ENCODE data around the gene IFRD1. TPM values are rescaled to one million over a fixed set of nuclear protein-coding genes. Genes with fewer than 3 reads are reported as not detected.

The IFRD1 gene
- total RNA-seq, 3 donors from 2014 or later (not counting 1 experiment from before 2014, with no cell fraction given): 244 to 278 (median 261) TPM

GRCh38 chr7:112467867-112468266 is 17.6 kb downstream of the IFRD1 start:
- Mint-ChIP-seq H3K27ac (no peak overlapping the region), H3K4me3 (no peak overlapping the region), H3K27me3 (ENCODE audit: low read depth in 2 of 2) (no peaks in the 10 kb centered on the region), H3K4me1 (peaks cover 5 to 16% of the 10 kb centered on the region in 2 donors), H3K36me3 (peaks cover 28% of the 10 kb centered on the region), H3K9me3 (no peaks in the 10 kb centered on the region)
- Histone ChIP-seq H3K36me3 (ENCODE audit: control insufficient read depth, insufficient read depth, low read length) (peaks cover 72% of the 10 kb centered on the region), H3K4me3 (ENCODE audit: low read length) (no peak overlapping the region), H3K9me3 (ENCODE audit: control insufficient read depth, insufficient read depth, low read length) (no peaks in the 10 kb centered on the region), H3K27ac (ENCODE audit: low read length) (no peak overlapping the region), H3K4me1 (ENCODE audit: control insufficient read depth, insufficient read depth, low read length) (no peaks in the 10 kb centered on the region), H3K27me3 (ENCODE audit: control insufficient read depth, insufficient read depth, low read length) (no peaks in the 10 kb centered on the region)
- 100% methylated on average over 3 of the region's 4 CpGs for WGBS (ENCODE audit: insufficient coverage)
- intact Hi-C loops (cut with micrococcal nuclease): no loop called here
- DNase-seq: no peak
- ATAC-seq: no peak
- TF ChIP-seq CTCF (IDR thresholded peaks at IDR 0.05): no peak

GRCh38 chr7:112470194-112470593 is 19.9 kb downstream of the IFRD1 start:
- Histone ChIP-seq H3K9me3 (ENCODE audit: control insufficient read depth, insufficient read depth, low read length) (no peaks in the 10 kb centered on the region), H3K4me3 (ENCODE audit: low read length) (no peak overlapping the region), H3K27ac (ENCODE audit: low read length) (no peak overlapping the region), H3K36me3 (ENCODE audit: control insufficient read depth, insufficient read depth, low read length) (peaks cover 66% of the 10 kb centered on the region), H3K27me3 (ENCODE audit: control insufficient read depth, insufficient read depth, low read length) (no peaks in the 10 kb centered on the region), H3K4me1 (ENCODE audit: control insufficient read depth, insufficient read depth, low read length) (no peaks in the 10 kb centered on the region)
- peaks cover 36% of the 10 kb centered on the region for H3K36me3 Mint-ChIP-seq
- DNase-seq: no peak
- TF ChIP-seq CTCF (IDR thresholded peaks at IDR 0.05): no peak
- peaks cover 5 to 16% of the 10 kb centered on the region in 2 donors for H3K4me1 Mint-ChIP-seq
- no peaks in the 10 kb centered on the region for H3K9me3 Mint-ChIP-seq
- WGBS (ENCODE audit: insufficient coverage): 83% methylated on average over 4 of the region's 4 CpGs
- no peak overlapping the region for H3K4me3 Mint-ChIP-seq
- H3K27me3 Mint-ChIP-seq (ENCODE audit: low read depth in 2 of 2): no peaks in the 10 kb centered on the region
- intact Hi-C loops (cut with micrococcal nuclease): no loop called here
- ATAC-seq: no peak
- H3K27ac Mint-ChIP-seq: peak overlapping the region in 1 of 2 donors; percentile 39

GRCh38 chr7:112476390-112477052 is 26.3 kb downstream of the IFRD1 start:
- Mint-ChIP-seq H3K27me3 (ENCODE audit: low read depth in 2 of 2) (no peaks in the 10 kb centered on the region), H3K27ac (peak overlapping the region in 1 of 2 donors; percentile 54), H3K4me1 (peaks cover 0 to 9% of the 10 kb centered on the region in 2 donors), H3K9me3 (no peaks in the 10 kb centered on the region), H3K36me3 (peaks cover 36% of the 10 kb centered on the region), H3K4me3 (no peak overlapping the region)
- DNase-seq (no peak), ATAC-seq (no peak)
- WGBS (ENCODE audit: insufficient coverage): 97% methylated on average over 4 of the region's 8 CpGs
- H3K4me3 ChIP-seq (ENCODE audit: low read length): no peak overlapping the region
- peaks cover 39% of the 10 kb centered on the region for H3K36me3 ChIP-seq (ENCODE audit: control insufficient read depth, insufficient read depth, low read length)
- H3K4me1 ChIP-seq (ENCODE audit: control insufficient read depth, insufficient read depth, low read length): no peaks in the 10 kb centered on the region
- no peak overlapping the region for H3K27ac ChIP-seq (ENCODE audit: low read length)
- no peak for TF ChIP-seq CTCF (IDR thresholded peaks at IDR 0.05)
- H3K9me3 ChIP-seq (ENCODE audit: control insufficient read depth, insufficient read depth, low read length): no peaks in the 10 kb centered on the region
- H3K27me3 ChIP-seq (ENCODE audit: control insufficient read depth, insufficient read depth, low read length): no peaks in the 10 kb centered on the region
- intact Hi-C loops (cut with micrococcal nuclease): no loop called here

Data from natural killer cell (primary cell).